ENCODE measurements around the gene CORIN.
"Not testable (repeated sequence)": the region's sequence is repeated elsewhere in the genome, so short reads cannot be mapped to it uniquely, and the experiment has no call there.

Gene CORIN

GRCh38 chr4:47720787-47721186, 117.1 kb downstream of the CORIN start:
- DNase-seq, result no peak

- no peak for DNase-seq
Observed at GRCh38 chr4:47719576-47719975, 118.3 kb downstream of the CORIN start.

DNA sequence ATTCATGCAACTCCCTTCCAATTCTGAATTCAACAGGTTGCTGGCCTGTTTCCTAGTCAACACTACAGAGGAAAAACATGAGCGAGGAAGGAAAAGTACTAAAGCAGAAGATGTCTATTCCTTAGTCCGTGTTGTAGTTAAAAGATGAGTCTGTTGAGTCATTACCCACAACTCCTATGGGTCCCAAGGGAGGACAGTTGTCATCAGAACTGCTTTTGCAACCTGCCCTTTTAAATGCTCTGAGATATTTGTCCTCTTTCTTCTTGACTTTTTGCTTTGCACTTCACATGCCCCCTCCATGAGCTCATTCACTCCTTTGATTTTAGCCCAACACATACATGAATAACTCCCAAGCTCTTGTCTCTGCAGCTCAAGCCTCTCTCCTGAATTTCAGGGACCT, 119.2 kb downstream of the CORIN start:
- DNase-seq, result no peak

DNA sequence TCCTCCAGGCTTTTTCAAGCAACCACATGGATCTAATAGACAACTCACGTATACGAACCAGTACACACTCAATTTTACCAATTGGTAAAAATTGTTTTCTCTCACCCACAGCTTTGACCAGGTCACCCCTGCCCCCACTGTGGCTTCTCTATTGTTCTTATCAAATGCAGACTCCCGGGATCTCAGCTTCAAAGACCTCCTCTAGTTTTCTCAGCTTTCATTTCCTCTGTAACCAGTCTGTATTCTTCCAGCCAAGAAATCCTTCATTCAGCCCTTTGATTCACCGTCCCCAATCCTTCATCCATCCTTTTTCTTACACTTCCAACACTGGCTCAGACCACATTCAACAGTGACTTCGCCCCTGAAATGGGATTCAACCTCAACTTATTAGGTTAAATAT, 120.7 kb downstream of the CORIN start:
- DNase-seq, result no peak

GRCh38 chr4:47715716-47716416, 122.0 kb downstream of the CORIN start:
- no peak for DNase-seq

GRCh38 chr4:47714269-47714668, 123.6 kb downstream of the CORIN start:
- DNase-seq, result no peak

- no peak for DNase-seq
Observed at GRCh38 chr4:47713129-47713834, 124.6 kb downstream of the CORIN start.

GRCh38 chr4:47711646-47712045, 126.2 kb downstream of the CORIN start:
- DNase-seq, result no peak

DNA sequence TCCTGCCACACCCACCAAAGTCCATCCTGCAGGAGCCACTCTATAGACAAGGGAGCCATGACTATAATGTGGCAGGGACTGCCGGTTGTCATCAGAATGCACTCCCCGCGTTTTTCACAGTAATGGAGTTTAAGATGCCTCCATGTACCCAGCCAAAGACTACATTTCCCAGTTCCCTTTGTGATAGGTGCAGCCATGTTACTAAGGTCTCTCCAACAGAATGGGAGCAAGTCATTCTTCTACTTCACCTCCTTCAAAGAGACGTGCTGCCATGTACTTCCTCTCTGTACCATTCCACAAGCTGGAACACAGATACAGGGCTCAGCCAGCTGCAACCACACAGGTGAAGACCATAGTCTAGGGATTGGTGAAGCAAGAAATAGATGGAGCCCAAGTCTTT, 126.7 kb downstream of the CORIN start:
- no peak for DNase-seq

DNA sequence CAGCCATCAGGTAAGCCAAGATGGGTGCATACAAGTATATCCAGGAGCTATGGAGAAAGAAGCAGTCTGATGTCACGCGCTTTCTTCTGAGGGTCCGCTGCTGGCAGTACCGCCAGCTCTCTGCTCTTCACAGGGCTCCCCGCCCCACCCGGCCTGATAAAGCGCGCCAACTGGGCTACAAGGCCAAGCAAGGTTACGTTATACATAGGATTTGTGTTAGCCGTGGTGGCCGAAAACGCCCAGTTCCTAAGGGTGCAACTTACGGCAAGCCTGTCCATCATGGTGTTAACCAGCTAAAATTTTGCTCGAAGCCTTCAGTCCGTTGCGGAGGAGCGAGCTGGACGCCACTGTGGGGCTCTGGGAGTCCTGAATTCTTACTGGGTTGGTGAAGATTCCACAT, 131.5 kb downstream of the CORIN start:
- not testable (repeated sequence) for DNase-seq

- no peak for DNase-seq
Observed at GRCh38 chr4:47705326-47705981, 132.4 kb downstream of the CORIN start.

- DNase-seq, result no peak
Observed at GRCh38 chr4:47704693-47705325, 133.1 kb downstream of the CORIN start.

DNA sequence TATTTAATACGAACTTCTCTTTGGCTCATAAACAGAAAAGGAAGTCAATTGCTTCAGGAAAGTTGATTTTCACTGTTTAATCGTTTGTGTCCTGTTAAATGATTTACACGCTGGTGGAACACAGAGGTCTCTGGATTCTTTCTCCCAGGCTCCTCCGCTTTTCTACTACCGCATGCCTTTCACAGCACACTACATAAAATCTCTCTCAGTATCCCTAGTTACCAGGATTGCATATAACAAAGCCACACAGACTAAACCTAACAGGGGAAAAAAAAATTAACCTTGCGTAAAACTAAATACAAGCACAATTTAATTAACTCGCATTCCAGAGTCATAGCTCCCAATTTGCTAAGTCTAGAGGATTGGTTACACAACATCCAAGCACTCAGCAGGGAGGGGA, 133.9 kb downstream of the CORIN start:
- no peak for DNase-seq

- no peak for DNase-seq
Observed at GRCh38 chr4:47703008-47703407, 134.9 kb downstream of the CORIN start.

DNA sequence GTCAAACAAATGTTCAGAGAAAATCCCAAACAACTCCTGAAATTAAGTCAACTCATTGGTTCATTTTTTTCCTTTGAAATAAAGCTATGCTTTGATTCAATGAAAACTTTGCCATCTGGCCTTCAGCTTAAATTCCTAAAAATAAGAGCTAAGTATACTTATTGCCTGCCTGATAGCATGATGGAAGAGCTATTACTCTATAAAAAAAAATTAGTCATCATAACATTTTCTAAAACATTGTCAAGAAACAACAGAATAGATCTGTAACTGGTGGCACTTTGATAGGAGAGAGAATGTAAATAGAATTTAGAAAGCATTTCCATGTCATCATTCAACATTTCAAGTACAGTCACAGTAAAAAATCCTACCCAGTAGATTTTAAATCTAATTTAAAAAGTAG, 136.6 kb downstream of the CORIN start:
- DNase-seq, result no peak

DNA sequence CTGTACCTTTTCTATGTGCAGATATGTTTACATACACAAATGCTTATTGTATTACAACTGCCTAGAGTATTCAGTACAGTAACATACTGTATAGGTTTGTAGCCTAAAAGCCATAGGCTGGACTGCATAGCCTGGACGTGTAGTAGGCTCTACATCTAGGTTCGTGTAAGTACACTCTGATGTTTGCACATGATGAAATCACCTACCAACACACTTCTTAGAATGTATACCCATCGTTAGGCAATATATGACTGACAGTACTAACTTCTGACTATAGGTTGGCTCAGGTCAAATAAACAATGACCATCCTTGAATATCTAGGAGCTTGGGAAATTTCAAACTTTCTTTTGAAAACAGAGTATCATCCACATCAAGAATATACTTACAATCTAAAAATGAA, 139.0 kb downstream of the CORIN start:
- no peak for DNase-seq

DNA sequence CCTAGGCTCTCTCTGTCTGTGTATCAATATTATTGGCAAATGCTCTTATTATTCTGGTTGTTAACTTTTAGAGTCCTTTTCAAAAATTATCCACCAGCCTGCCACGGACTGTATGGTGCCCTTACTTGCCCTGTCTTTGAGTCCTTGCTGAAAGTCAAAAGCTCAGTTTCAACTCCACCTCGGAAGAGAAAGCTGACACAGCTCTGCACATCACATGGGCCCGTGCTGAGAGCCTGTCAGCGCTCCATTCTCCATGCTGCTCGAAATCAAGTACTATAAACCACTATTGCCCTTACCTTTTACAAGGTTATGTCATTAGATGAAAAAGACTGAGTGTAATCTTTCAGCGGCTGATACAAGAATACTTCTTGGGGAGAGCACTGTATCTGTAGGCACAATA, 141.0 kb downstream of the CORIN start:
- no peak for DNase-seq

GRCh38 chr4:47695260-47695659, 142.6 kb downstream of the CORIN start:
- DNase-seq, result no peak

DNA sequence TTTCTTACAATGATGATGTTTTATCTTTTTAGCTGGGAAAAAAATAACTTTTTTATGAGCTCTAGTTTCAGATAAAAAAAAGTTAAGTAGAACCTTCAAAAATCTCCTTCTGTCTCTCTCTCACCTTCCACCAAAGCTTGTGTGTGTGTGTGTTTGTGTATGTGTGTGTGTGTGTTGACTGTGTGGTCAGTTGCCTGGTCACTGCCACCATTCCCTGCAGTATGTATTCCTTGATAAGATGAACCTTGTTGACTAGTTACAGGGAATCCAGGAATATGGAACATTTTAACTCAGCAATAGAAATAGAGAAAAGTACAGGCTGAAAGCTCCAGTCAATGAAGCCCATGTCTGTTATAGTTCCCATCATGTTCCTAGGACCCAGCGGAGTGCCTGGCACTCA, 143.5 kb downstream of the CORIN start:
- DNase-seq, result no peak

DNA sequence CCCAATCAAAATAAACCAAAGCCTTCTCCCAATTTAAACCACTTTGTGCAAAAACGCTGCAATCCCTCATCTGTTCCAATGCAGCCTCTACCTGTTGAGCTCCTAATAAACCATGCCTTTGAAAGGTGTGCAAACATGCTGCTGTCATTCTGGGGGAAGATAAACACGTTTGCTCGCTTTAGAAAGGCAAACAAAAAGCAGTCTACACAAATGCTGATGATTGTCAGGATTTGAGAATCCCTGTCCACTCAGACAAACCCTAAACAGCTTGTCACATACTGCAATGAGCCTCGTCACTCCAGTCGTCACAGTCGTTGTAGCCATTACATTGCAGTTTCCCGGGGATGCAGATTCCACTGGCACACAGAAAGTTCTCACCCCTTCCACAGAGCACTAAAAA, 145.2 kb downstream of the CORIN start:
- DNase-seq, result no peak

- not testable (repeated sequence) for DNase-seq
Observed at GRCh38 chr4:47691757-47692383, 146.0 kb downstream of the CORIN start.

GRCh38 chr4:47690611-47691010, 147.3 kb downstream of the CORIN start:
- no peak for DNase-seq

- DNase-seq, result no peak
Observed at GRCh38 chr4:47686294-47686872, 151.5 kb downstream of the CORIN start.
